ENCODE results near the gene ATL2.

ATL2 gene

GRCh38 chr2:38277245-38278116, 99.6 kb downstream of the ATL2 start:
- no peak overlapping the region for H3K4me3 ChIP-seq (ENCODE audit: control insufficient read depth, low read depth, low read length)
- no peak for DNase-seq (ENCODE audit: low read depth)
- TF ChIP-seq CTCF (conservative IDR thresholded peaks at IDR 0.05; ENCODE audit: control insufficient read depth, insufficient read depth, low read depth, low read length) = no peak

- peak; percentile 66 for TF ChIP-seq CTCF (conservative IDR thresholded peaks at IDR 0.05; ENCODE audit: control insufficient read depth, insufficient read depth, low read depth, low read length)
- DNase-seq (ENCODE audit: low read depth) = peak; percentile 91
- no peak overlapping the region for H3K4me3 ChIP-seq (ENCODE audit: control insufficient read depth, low read depth, low read length)
These were observed 102.5 kb downstream of the ATL2 start for GRCh38 chr2:38274286-38275276.

- no peak for DNase-seq (ENCODE audit: low read depth)
- TF ChIP-seq CTCF (conservative IDR thresholded peaks at IDR 0.05; ENCODE audit: control insufficient read depth, insufficient read depth, low read depth, low read length) = no peak
These were observed 105.4 kb downstream of the ATL2 start for GRCh38 chr2:38271697-38272096.

GRCh38 chr2:38269421-38269820, 107.7 kb downstream of the ATL2 start:
- peak; percentile 28 for DNase-seq (ENCODE audit: low read depth)
- no peak for TF ChIP-seq CTCF (conservative IDR thresholded peaks at IDR 0.05; ENCODE audit: control insufficient read depth, insufficient read depth, low read depth, low read length)
- H3K4me3 ChIP-seq (ENCODE audit: control insufficient read depth, low read depth, low read length) = no peak overlapping the region

More at GRCh38 chr2:38271697-38272096, 105.4 kb downstream of the ATL2 start:
- H3K4me3 ChIP-seq (ENCODE audit: control insufficient read depth, low read depth, low read length) = no peak overlapping the region

- DNase-seq (ENCODE audit: low read depth) = peak; percentile 75
- no peak overlapping the region for H3K4me3 ChIP-seq (ENCODE audit: control insufficient read depth, low read depth, low read length)
- no peak for TF ChIP-seq CTCF (conservative IDR thresholded peaks at IDR 0.05; ENCODE audit: control insufficient read depth, insufficient read depth, low read depth, low read length)
These were observed 108.3 kb downstream of the ATL2 start for GRCh38 chr2:38268691-38269327.

GRCh38 chr2:38268001-38268400, 109.1 kb downstream of the ATL2 start:
- no peak for TF ChIP-seq CTCF (conservative IDR thresholded peaks at IDR 0.05; ENCODE audit: control insufficient read depth, insufficient read depth, low read depth, low read length)
- no peak for DNase-seq (ENCODE audit: low read depth)

More at GRCh38 chr2:38268001-38268400, 109.1 kb downstream of the ATL2 start:
- H3K4me3 ChIP-seq (ENCODE audit: control insufficient read depth, low read depth, low read length) = no peak overlapping the region

All from fibroblast of mammary gland (primary cell).